GM19397 (cell line): ENCODE measurements around the gene TOX2.

Source experiments
- ATAC-seq: cut with Tn5 transposase; IDR thresholded peaks from one replicate; pipeline ENCODE4 v1.9.1; 2021; ENCODE audit warnings: mild to moderate bottlenecking, moderate library complexity; ENCODE audit not compliant: unreplicated experiment

TOX2 gene

GRCh38 chr20:44092551-44093248, 178.0 kb downstream of the TOX2 start:
- no peak for ATAC-seq

GRCh38 chr20:44093249-44093582, 178.6 kb downstream of the TOX2 start:
- ATAC-seq: no peak

- no peak for ATAC-seq
Measured at GRCh38 chr20:44095831-44096230, 181.2 kb downstream of the TOX2 start.

- no peak for ATAC-seq
Measured at GRCh38 chr20:44097521-44098255, 183.0 kb downstream of the TOX2 start.

GRCh38 chr20:44098256-44098630, 183.6 kb downstream of the TOX2 start:
- no peak for ATAC-seq

- no peak for ATAC-seq
Measured at GRCh38 chr20:44098657-44099056, 184.0 kb downstream of the TOX2 start.

- no peak for ATAC-seq
Measured at GRCh38 chr20:44099832-44100231, 185.2 kb downstream of the TOX2 start.

- ATAC-seq: no peak
Measured at GRCh38 chr20:44102582-44102981, 187.9 kb downstream of the TOX2 start.

GRCh38 chr20:44104798-44105517, 190.3 kb downstream of the TOX2 start:
- ATAC-seq: no peak

GRCh38 chr20:44106615-44107014, 192.0 kb downstream of the TOX2 start:
- ATAC-seq: no peak

GRCh38 chr20:44109951-44110361, 195.3 kb downstream of the TOX2 start:
- no peak for ATAC-seq

- no peak for ATAC-seq
Measured at GRCh38 chr20:44110816-44111568, 196.3 kb downstream of the TOX2 start.

GRCh38 chr20:44111712-44112335, 197.2 kb downstream of the TOX2 start:
- no peak for ATAC-seq

GRCh38 chr20:44112456-44112855, 197.8 kb downstream of the TOX2 start:
- ATAC-seq: no peak

- ATAC-seq: no peak
Measured at GRCh38 chr20:44112889-44113617, 198.4 kb downstream of the TOX2 start.

- ATAC-seq: no peak
Measured at GRCh38 chr20:44113618-44114376, 199.1 kb downstream of the TOX2 start.

GRCh38 chr20:44115181-44115580, 200.5 kb downstream of the TOX2 start:
- no peak for ATAC-seq

- ATAC-seq: no peak
Measured at GRCh38 chr20:44115762-44116644, 201.4 kb downstream of the TOX2 start.
